Uterus (tissue), 2 donors: ENCODE data around the gene ITPR3.

ENCODE experiments used
- CTCF ChIP-seq, 4 experiments: fragments of 200-600 bp in 2 of 4; fragments of 450-650 bp in 2 of 4; sonication (generic) in 2 of 4; IDR thresholded peaks; one replicate each; pipeline ENCODE4 v1.5.1; 2016 to 2019; ENCODE audit warnings: antibody characterized with exemption in 4 of 4, mild to moderate bottlenecking in 2 of 4, moderate library complexity in 1 of 4
- POLR2A ChIP-seq, 2 donors: fragments of 450-650 bp; IDR thresholded peaks; one replicate each; pipeline ENCODE4 v1.6.1; 2016; ENCODE audit warnings: antibody characterized with exemption in 2 of 2, mild to moderate bottlenecking in 1 of 2, moderate library complexity in 1 of 2

GRCh38 chr6:33716890-33717632 is 95.9 kb downstream of the ITPR3 start:
- TF ChIP-seq CTCF (IDR thresholded peaks at IDR 0.05) (no peak), POLR2A (IDR thresholded peaks at IDR 0.05) (no peak)
